HEK293 (cell line): ENCODE measurements around the gene ZSCAN22.

ENCODE experiments used
- GLIS2 ChIP-seq: fragments of 450-650 bp; formaldehyde crosslinking; IDR thresholded peaks from 2 replicates; pipeline ENCODE4 v1.5.1; 2016; ENCODE audit warnings: missing biosample characterization, missing genetic modification characterization
- SCRT1 ChIP-seq: fragments of 450-650 bp; formaldehyde crosslinking; IDR thresholded peaks from 2 replicates; pipeline ENCODE4 v1.5.1; 2016; ENCODE audit warnings: missing biosample characterization, missing genetic modification characterization, borderline replicate concordance
- SETDB1 ChIP-seq: IDR thresholded peaks from one replicate; pipeline ENCODE4 v1.6.1; 2017; ENCODE audit warnings: mild to moderate bottlenecking, low read length, moderate library complexity, mixed read lengths; ENCODE audit not compliant: insufficient read length
- ZBTB1 ChIP-seq: fragments of 450-650 bp; formaldehyde crosslinking; IDR thresholded peaks from 2 replicates; pipeline ENCODE4 v1.5.1; 2016; ENCODE audit warnings: missing biosample characterization, missing genetic modification characterization
- ZFP41 ChIP-seq: fragments of 450-650 bp; formaldehyde crosslinking; IDR thresholded peaks from 2 replicates; pipeline ENCODE4 v1.5.1; 2016; ENCODE audit warnings: missing biosample characterization, missing genetic modification characterization, borderline replicate concordance
- ZNF10 ChIP-seq: fragments of 450-650 bp; formaldehyde crosslinking; IDR thresholded peaks from 2 replicates; pipeline ENCODE4 v1.5.1; 2017; ENCODE audit warnings: missing biosample characterization, missing genetic modification characterization
- ZNF114 ChIP-seq: fragments of 450-650 bp; formaldehyde crosslinking; IDR thresholded peaks from 2 replicates; pipeline ENCODE4 v1.5.0; 2017; ENCODE audit warnings: missing biosample characterization, missing genetic modification characterization
- ZNF121 ChIP-seq: fragments of 450-650 bp; formaldehyde crosslinking; IDR thresholded peaks from 2 replicates; pipeline ENCODE4 v1.5.1; 2016; ENCODE audit warnings: missing biosample characterization, missing genetic modification characterization
- ZNF133 ChIP-seq: fragments of 450-650 bp; formaldehyde crosslinking; IDR thresholded peaks from 2 replicates; pipeline ENCODE4 v1.5.1; 2016; ENCODE audit warnings: missing biosample characterization, missing genetic modification characterization
- ZNF157 ChIP-seq: fragments of 450-650 bp; formaldehyde crosslinking; IDR thresholded peaks from 2 replicates; pipeline ENCODE4 v1.5.1; 2016; ENCODE audit warnings: missing biosample characterization, missing genetic modification characterization
- ZNF2 ChIP-seq: fragments of 450-650 bp; formaldehyde crosslinking; IDR thresholded peaks from 2 replicates; pipeline ENCODE4 v1.5.1; 2016; ENCODE audit warnings: missing biosample characterization, missing genetic modification characterization
- ZNF221 ChIP-seq: fragments of 450-650 bp; formaldehyde crosslinking; IDR thresholded peaks from 2 replicates; pipeline ENCODE4 v1.5.1; 2017; ENCODE audit warnings: missing biosample characterization, missing genetic modification characterization, borderline replicate concordance
- ZNF248 ChIP-seq: fragments of 450-650 bp; formaldehyde crosslinking; IDR thresholded peaks from 2 replicates; pipeline ENCODE4 v1.5.1; 2017; ENCODE audit warnings: missing biosample characterization, missing genetic modification characterization
- ZNF274 ChIP-seq, 2 experiments: fragments of 200-500 bp in 1 of 2; fragments of 450-650 bp in 1 of 2; sonication (Bioruptor generic) in 1 of 2; formaldehyde crosslinking in 1 of 2; IDR thresholded peaks; 2 replicates each; pipeline versions ENCODE4 v1.5.1 to v1.6.1; 2014 to 2016; ENCODE audit warnings: borderline replicate concordance in 1 of 2, inconsistent platforms in 1 of 2, low read length in 1 of 2, missing biosample characterization in 1 of 2, missing genetic modification characterization in 1 of 2
- ZNF394 ChIP-seq: fragments of 450-650 bp; formaldehyde crosslinking; IDR thresholded peaks from 2 replicates; pipeline ENCODE4 v1.5.1; 2016; ENCODE audit warnings: missing biosample characterization, missing genetic modification characterization, mild to moderate bottlenecking, moderate library complexity, borderline replicate concordance
- ZNF549 ChIP-seq: fragments of 450-650 bp; IDR thresholded peaks from 2 replicates; pipeline ENCODE4 v1.5.1; 2018; ENCODE audit warnings: missing biosample characterization, missing genetic modification characterization, mild to moderate bottlenecking, inconsistent platforms, moderate library complexity
- ZNF555 ChIP-seq: fragments of 450-650 bp; formaldehyde crosslinking; conservative IDR thresholded peaks from 2 replicates; pipeline ENCODE4 v1.5.1; 2017; ENCODE audit warnings: missing biosample characterization, mild to moderate bottlenecking, missing genetic modification characterization, inconsistent platforms
- ZNF571 ChIP-seq: fragments of 450-650 bp; formaldehyde crosslinking; IDR thresholded peaks from 2 replicates; pipeline ENCODE4 v1.5.0; 2017; ENCODE audit warnings: missing biosample characterization, missing genetic modification characterization
- ZNF610 ChIP-seq: fragments of 450-650 bp; formaldehyde crosslinking; IDR thresholded peaks from 2 replicates; pipeline ENCODE4 v1.5.1; 2016; ENCODE audit warnings: missing biosample characterization, missing genetic modification characterization, borderline replicate concordance
- ZNF701 ChIP-seq: fragments of 450-650 bp; formaldehyde crosslinking; IDR thresholded peaks from 2 replicates; pipeline ENCODE4 v1.5.1; 2016; ENCODE audit warnings: missing biosample characterization, missing genetic modification characterization
- ZSCAN23 ChIP-seq: fragments of 450-650 bp; formaldehyde crosslinking; IDR thresholded peaks from 2 replicates; pipeline ENCODE4 v1.5.1; 2016; ENCODE audit warnings: missing biosample characterization, missing genetic modification characterization
- TF ChIP-seq, protein P1 (sequence below): fragments of 450-650 bp; formaldehyde crosslinking; IDR thresholded peaks from 2 replicates; pipeline ENCODE4 v1.5.1; 2016; ENCODE audit warnings: missing biosample characterization, missing genetic modification characterization
- TF ChIP-seq, protein P2 (sequence below): fragments of 450-650 bp; IDR thresholded peaks from 2 replicates; pipeline ENCODE4 v1.5.1; 2018; ENCODE audit warnings: missing biosample characterization, mild to moderate bottlenecking, missing genetic modification characterization
- TF ChIP-seq, protein P3 (sequence below): fragments of 450-650 bp; formaldehyde crosslinking; IDR thresholded peaks from 2 replicates; pipeline ENCODE4 v1.5.1; 2017; ENCODE audit warnings: missing biosample characterization, missing genetic modification characterization
- TF ChIP-seq, protein P4 (sequence below): fragments of 450-650 bp; formaldehyde crosslinking; IDR thresholded peaks from 2 replicates; pipeline ENCODE4 v1.5.1; 2016; ENCODE audit warnings: missing biosample characterization, missing genetic modification characterization, borderline replicate concordance
- TF ChIP-seq, protein P5 (sequence below): fragments of 450-650 bp; formaldehyde crosslinking; IDR thresholded peaks from 2 replicates; pipeline ENCODE4 v1.5.1; 2016; ENCODE audit warnings: missing biosample characterization, missing genetic modification characterization
- TF ChIP-seq, protein P6 (sequence below): fragments of 450-650 bp; formaldehyde crosslinking; IDR thresholded peaks from 2 replicates; pipeline ENCODE4 v1.5.1; 2016; ENCODE audit warnings: missing biosample characterization, missing genetic modification characterization

The ZSCAN22 gene

DNA sequence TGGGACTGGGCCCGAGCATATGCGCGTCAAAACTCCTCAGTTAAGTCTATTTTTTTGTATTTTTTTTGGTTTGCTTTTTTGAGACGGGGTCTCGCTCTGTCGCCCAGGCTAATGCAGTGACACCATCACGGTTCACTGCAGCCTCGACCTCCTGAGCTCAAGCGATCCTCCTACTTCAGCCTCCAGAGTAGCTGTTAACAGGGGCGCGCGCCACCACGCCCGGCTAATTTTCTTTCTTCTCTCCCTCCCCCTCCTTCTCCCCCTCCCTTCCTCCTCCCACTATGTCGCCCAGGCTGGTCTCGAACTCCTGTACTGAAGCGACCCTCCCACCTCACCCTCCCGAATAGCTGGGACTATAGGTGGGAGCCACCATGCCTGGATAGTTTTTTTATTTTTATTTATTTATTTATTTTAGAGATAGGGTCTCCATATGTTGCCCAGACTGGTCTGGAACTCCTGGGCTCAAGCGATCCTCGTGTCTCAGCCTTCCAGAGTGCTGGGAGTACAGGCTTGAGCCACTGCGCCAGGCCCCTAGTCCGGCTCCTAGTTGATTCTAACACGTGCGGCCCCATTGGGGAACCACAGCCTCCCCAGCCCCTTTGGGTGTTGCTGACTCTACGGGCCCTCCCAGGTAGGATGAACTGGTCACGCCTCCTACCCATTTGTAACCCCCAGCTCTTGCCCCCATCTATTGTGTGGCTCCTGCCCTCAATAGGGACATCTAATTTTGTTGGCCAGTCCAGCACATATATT lies 54.8 kb downstream of the ZSCAN22 start (continued):
- TF ChIP-seq SCRT1 (tag by site-specific recombination) (no peak; the same call in 1 of the 2 replicates), GLIS2 (tag by site-specific recombination) (no peak), ZNF157 (tag by site-specific recombination) (no peak), ZNF121 (tag by site-specific recombination) (peak; percentile 78; the same call in 1 of the 2 replicates), ZNF701 (tag by site-specific recombination) (no peak), ZNF133 (no peak), ZNF10 (tag by site-specific recombination) (no peak), ZSCAN23 (no peak), SETDB1 (no peak), ZNF394 (no peak; the same call in 1 of the 2 replicates), ZNF248 (tag by site-specific recombination) (no peak), ZBTB1 (tag by site-specific recombination) (no peak), ZNF2 (tag by site-specific recombination) (no peak), ZNF610 (tag by site-specific recombination) (no peak), ZNF555 (tag by site-specific recombination) (no peak), ZFP41 (tag by site-specific recombination) (no peak), ZNF549 (no peak), ZNF221 (no peak), ZNF114 (no peak), ZNF274 (IDR thresholded peaks at IDR 0.05; ENCODE audit: low read length) (no peak), ZNF274 (tag by site-specific recombination; IDR thresholded peaks at IDR 0.05; ENCODE audit: borderline replicate concordance) (no peak), ZNF571 (tag by site-specific recombination) (no peak)
- TF ChIP-seq, protein P1, sequence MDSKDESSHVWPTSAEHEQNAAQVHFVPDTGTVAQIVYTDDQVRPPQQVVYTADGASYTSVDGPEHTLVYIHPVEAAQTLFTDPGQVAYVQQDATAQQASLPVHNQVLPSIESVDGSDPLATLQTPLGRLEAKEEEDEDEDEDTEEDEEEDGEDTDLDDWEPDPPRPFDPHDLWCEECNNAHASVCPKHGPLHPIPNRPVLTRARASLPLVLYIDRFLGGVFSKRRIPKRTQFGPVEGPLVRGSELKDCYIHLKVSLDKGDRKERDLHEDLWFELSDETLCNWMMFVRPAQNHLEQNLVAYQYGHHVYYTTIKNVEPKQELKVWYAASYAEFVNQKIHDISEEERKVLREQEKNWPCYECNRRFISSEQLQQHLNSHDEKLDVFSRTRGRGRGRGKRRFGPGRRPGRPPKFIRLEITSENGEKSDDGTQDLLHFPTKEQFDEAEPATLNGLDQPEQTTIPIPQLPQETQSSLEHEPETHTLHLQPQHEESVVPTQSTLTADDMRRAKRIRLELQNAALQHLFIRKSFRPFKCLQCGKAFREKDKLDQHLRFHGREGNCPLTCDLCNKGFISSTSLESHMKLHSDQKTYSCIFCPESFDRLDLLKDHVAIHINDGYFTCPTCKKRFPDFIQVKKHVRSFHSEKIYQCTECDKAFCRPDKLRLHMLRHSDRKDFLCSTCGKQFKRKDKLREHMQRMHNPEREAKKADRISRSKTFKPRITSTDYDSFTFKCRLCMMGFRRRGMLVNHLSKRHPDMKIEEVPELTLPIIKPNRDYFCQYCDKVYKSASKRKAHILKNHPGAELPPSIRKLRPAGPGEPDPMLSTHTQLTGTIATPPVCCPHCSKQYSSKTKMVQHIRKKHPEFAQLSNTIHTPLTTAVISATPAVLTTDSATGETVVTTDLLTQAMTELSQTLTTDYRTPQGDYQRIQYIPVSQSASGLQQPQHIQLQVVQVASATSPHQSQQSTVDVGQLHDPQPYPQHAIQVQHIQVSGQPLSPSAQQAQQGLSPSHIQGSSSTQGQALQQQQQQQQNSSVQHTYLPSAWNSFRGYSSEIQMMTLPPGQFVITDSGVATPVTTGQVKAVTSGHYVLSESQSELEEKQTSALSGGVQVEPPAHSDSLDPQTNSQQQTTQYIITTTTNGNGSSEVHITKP = no peak
- TF ChIP-seq, protein P2, sequence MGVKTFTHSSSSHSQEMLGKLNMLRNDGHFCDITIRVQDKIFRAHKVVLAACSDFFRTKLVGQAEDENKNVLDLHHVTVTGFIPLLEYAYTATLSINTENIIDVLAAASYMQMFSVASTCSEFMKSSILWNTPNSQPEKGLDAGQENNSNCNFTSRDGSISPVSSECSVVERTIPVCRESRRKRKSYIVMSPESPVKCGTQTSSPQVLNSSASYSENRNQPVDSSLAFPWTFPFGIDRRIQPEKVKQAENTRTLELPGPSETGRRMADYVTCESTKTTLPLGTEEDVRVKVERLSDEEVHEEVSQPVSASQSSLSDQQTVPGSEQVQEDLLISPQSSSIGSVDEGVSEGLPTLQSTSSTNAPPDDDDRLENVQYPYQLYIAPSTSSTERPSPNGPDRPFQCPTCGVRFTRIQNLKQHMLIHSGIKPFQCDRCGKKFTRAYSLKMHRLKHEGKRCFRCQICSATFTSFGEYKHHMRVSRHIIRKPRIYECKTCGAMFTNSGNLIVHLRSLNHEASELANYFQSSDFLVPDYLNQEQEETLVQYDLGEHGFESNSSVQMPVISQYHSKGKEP = no peak
- TF ChIP-seq, protein P3, sequence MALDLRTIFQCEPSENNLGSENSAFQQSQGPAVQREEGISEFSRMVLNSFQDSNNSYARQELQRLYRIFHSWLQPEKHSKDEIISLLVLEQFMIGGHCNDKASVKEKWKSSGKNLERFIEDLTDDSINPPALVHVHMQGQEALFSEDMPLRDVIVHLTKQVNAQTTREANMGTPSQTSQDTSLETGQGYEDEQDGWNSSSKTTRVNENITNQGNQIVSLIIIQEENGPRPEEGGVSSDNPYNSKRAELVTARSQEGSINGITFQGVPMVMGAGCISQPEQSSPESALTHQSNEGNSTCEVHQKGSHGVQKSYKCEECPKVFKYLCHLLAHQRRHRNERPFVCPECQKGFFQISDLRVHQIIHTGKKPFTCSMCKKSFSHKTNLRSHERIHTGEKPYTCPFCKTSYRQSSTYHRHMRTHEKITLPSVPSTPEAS = no peak
- TF ChIP-seq, protein P4, sequence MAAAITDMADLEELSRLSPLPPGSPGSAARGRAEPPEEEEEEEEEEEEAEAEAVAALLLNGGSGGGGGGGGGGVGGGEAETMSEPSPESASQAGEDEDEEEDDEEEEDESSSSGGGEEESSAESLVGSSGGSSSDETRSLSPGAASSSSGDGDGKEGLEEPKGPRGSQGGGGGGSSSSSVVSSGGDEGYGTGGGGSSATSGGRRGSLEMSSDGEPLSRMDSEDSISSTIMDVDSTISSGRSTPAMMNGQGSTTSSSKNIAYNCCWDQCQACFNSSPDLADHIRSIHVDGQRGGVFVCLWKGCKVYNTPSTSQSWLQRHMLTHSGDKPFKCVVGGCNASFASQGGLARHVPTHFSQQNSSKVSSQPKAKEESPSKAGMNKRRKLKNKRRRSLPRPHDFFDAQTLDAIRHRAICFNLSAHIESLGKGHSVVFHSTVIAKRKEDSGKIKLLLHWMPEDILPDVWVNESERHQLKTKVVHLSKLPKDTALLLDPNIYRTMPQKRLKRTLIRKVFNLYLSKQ (tag by site-specific recombination) = no peak
- TF ChIP-seq, protein P5, sequence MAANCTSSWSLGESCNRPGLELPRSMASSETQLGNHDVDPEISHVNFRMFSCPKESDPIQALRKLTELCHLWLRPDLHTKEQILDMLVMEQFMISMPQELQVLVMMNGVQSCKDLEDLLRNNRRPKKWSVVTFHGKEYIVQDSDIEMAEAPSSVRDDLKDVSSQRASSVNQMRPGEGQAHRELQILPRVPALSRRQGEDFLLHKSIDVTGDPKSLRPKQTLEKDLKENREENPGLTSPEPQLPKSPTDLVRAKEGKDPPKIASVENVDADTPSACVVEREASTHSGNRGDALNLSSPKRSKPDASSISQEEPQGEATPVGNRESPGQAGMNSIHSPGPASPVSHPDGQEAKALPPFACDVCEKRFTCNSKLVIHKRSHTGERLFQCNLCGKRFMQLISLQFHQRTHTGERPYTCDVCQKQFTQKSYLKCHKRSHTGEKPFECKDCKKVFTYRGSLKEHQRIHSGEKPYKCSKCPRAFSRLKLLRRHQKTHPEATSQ (tag by site-specific recombination) = no peak
- TF ChIP-seq, protein P6, sequence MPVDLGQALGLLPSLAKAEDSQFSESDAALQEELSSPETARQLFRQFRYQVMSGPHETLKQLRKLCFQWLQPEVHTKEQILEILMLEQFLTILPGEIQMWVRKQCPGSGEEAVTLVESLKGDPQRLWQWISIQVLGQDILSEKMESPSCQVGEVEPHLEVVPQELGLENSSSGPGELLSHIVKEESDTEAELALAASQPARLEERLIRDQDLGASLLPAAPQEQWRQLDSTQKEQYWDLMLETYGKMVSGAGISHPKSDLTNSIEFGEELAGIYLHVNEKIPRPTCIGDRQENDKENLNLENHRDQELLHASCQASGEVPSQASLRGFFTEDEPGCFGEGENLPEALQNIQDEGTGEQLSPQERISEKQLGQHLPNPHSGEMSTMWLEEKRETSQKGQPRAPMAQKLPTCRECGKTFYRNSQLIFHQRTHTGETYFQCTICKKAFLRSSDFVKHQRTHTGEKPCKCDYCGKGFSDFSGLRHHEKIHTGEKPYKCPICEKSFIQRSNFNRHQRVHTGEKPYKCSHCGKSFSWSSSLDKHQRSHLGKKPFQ (tag by site-specific recombination) = no peak
